Activated gamma-delta T cell treated with anti-CD3 and anti-CD28 coated beads, Interleukin-2, amount 50 U/mL, for 16 hours (primary cell): ENCODE measurements around the gene IQSEC2.

Source experiments
- DNase-seq: peaks from one replicate; pipeline ENCODE4 v3.0.0-alpha.2; 2020; ENCODE audit warnings: low read depth

Gene IQSEC2

GRCh38 chrX:53305219-53305995, 24.0 kb upstream of the IQSEC2 start:
- DNase-seq = no peak

DNA sequence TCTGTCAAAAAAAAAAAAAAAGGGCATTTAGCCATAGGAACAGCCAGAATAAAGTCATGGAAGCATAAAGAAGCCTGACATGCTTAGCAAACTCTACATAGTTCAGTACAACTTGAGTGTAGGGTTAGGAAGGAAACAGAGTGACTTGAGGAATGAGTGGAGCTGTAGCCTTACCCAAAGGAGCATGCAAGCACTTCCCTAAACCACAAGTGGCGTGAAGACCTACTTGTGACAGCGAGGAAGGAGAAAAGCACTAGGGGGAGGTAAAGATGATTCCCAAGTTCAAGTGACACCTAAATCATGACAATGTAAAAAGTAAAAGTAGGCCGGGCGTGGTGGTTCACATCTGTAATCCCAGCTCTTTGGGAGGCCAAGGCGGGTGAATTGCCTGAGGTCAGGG, 21.8 kb upstream of the IQSEC2 start:
- DNase-seq = no peak

DNA sequence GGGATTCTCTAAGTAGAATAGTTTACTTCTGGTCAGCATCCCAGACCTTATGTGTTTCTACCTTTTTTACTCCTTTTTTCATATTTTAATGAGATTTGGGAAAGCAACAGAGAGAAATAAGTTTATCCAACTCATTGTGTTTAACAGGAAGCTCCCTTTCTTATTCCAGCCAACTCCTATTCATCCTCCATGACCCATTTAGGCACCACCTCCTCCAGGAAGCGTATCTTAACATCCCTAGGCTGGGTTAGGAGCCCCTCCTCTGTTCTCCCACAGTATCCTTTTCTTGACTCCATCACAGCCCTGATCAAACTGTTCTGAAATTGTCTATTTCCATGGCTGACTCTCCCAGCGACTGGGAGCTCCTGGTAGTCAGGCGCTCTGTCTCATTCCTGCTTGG, 18.8 kb upstream of the IQSEC2 start:
- no peak for DNase-seq

DNA sequence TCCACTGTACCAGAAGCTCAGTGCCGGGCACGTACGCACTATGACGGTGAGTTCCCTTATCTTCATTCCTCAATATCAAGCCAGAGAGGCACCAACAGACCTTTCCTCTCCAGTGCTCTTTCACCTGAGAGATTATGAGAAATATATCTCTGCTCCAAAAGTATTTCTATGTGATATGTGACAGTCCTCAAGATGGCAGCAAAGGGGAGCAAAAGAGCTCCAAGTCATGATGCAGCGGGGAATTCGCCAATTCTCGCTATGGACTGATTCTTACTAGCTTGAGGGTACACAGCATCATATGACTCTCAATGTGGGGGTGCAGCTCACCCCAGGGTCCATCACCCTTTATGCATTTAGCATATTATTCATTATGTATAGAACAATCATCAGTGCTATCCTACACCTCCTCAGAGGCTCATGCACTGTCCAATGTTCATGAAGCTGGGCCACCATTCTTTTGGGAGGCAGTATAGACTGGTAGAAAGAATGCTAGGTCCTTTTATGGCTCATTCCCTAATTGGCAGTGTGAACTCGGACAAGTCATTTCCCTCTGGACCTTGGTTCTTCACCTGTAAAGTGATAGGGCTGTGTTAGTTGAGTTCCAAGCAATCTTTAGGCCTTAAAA, 12.8 kb upstream of the IQSEC2 start:
- DNase-seq = no peak

GRCh38 chrX:53291596-53291995, 10.2 kb upstream of the IQSEC2 start:
- DNase-seq = no peak

- DNase-seq = no peak
Observed at GRCh38 chrX:53290441-53291041, 9.2 kb upstream of the IQSEC2 start.

DNA sequence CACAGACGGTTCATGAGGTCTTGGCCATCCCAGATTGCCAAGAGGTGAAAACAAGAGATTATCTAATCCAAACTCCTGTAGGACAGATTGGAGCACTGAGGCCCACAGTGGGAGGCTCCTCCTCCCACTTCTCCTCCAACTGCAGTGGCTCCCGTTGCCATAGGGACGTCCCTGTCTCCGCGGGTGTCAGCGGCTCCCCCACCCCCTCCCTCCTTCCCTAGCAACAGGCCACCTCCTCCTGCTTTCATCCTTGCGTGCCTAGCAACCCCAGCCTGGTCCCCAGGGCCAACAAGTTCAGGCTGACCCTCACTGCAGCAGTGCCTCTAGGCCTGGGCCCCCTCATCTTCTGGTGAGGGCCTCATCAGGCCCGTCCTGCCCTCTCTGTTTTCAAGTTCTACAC, 6.8 kb upstream of the IQSEC2 start:
- no peak for DNase-seq

GRCh38 chrX:53287493-53288138, 6.2 kb upstream of the IQSEC2 start:
- peak; percentile 7 for DNase-seq

GRCh38 chrX:53286171-53286570, 4.8 kb upstream of the IQSEC2 start:
- DNase-seq = no peak

- no peak for DNase-seq
Observed at GRCh38 chrX:53285591-53285990, 4.2 kb upstream of the IQSEC2 start.

- DNase-seq = peak; percentile 15
Observed at GRCh38 chrX:53284684-53285447, 3.5 kb upstream of the IQSEC2 start.

- DNase-seq = no peak
Observed at GRCh38 chrX:53283567-53283966, 2.2 kb upstream of the IQSEC2 start.

DNA sequence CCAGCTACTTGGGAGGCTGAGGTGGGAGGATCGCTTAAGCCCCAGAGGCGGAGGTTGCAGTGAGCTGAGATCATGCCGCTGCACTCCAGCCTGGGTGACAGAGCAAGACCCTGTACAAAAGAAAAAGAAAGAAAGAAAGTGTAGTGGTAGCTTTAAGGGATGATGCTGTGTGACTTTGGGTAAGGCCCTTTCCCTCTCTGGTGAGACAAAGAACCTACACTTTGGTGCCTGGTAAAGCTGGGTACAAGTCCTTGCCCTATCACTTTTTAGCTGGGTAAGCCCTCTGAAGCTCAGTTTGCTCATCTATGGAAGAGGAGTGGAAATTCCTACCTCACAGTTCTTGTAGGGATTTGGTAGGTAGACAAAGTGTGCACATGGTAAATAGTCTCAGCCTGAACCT, 1.7 kb upstream of the IQSEC2 start:
- DNase-seq = no peak

DNA sequence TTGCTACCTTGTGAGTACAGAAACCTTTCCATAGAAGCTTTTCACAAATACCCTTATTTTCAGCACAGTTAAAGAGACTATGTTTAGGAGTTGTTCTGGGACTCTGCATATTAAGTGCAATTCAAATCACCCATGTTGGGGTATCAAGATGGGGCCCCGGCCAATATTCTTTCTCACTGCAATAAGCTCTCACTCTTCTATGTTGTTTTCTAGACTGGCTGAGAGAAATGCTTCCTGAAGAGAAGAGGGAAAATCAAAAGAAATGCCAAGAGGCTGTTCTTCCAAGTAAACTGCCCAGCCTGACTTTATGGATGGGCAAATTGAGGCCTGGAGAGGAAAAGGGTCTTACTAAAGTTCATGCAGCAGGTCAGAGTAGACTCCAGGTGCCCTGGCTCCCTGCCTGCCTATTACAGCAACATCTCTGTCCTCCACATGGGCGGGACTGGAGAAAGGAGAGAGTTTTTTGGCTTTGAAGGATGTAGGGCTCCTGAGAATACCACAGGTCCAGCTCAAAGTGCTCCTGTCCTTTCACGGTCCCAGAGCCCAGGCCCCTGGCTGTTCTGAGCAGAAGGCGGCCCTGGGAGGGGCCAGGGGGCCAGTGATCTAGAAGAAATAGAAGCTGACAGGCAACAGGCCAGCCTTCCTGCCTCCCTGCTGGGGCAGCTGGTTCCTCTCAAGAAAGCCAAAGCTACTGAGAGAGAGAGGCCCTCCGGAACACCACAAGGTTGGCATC, 745 bp upstream of the IQSEC2 start:
- no peak for DNase-seq

GRCh38 chrX:53280331-53281320, 758 bp downstream of the IQSEC2 start:
- DNase-seq = no peak

DNA sequence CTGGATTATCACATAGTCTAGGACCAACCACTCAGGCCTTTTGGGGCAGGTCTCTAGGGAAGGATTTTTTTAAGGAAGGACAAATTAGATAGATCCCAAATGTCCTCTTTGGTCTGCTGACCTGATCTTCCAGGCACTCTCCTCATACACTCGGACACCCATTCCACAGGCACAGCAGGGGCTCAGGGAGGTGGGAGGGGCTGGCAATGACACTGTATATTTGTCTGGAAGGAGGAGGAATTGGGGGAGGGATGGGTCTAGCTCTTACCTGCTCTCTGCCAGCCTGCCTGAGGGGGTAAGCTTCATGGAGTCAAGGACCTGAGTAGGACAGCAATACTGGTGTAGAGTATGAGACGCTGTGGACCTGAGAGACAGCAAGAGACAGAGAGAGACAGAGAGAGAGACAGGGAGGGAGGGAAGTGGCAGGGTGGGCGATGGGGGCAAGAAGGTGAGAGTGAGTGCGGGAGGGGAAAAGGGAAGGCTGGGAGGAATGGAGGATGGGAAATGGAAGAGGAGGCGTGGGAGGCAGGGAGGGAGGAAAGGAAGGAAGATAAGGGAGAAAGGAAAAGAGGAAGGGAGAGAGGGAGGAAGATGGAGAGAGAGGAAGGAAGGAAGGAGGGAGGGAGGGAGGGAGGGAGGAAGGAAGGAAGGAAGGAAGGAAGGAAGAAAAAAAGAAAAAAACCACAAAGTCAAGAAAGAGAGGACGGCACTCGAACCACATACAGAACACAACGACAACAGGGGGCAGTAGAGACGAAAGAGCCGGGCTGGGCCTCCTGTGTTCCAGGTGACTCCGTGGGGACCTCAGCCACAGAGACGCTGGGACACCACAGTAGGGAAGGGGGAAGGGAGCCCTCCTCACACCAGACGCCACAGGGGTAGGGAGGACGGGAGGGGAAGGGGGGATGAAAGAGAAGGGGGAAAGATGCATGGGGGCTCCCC, 1.8 kb downstream of the IQSEC2 start:
- DNase-seq = no peak

GRCh38 chrX:53272808-53273337, 8.5 kb downstream of the IQSEC2 start:
- DNase-seq = no peak

DNA sequence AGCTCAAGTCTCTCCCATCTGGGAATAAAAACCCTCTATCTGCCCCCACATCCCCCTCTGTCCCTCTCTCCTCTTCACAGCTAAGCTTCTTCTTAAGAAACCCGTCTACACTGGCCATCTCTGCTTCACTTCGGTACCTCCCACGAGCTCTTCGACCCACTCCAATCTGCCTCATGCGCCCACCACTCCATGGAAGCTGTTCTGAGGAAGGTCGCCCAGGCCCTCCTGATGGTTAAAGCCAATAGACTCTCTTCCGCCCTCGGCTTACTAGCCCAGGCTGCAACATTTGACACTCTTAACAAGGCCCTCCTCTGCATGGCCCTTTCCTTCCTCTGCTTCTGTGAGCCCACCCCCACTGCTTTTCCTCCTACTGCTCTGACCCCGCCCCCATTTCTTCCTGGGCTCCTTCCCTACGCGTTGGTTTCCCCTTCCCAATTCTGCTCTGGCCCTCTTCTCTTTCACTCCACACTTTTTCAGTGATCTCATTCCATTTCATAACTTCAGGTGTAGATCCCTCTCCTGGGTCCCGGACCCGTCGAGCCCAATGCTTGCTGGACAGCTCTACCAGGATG, 11.8 kb downstream of the IQSEC2 start:
- no peak for DNase-seq
